CD4-positive, alpha-beta memory T cell (primary cell): Measurements from ENCODE around the gene APC2. TPM values are rescaled to one million over a fixed set of nuclear protein-coding genes. Genes with fewer than 3 reads are reported as not detected.
"Not testable (repeated sequence)": the region's sequence is repeated elsewhere in the genome, so short reads cannot be mapped to it uniquely, and the experiment has no call there.

Experiments used
- CTCF ChIA-PET: fragments of 350-600 bp; sonication (Branson Sonifier 250); formaldehyde crosslinking; loops from one replicate; lab custom pipeline; 2021; ENCODE audit warnings: inconsistent platforms; ENCODE audit not compliant: partially characterized antibody; lab: Charles Lee
- POLR2A ChIA-PET: fragments of 350-600 bp; sonication (Branson Sonifier 250); formaldehyde crosslinking; loops from one replicate; lab custom pipeline; 2021; ENCODE audit not compliant: partially characterized antibody; lab: Charles Lee
- DNase-seq, 5 donors: peaks; one replicate each; pipeline versions ENCODE4 v3.0.0 to v3.0.0-alpha.2; 2020 to 2022; ENCODE audit warnings: mixed read lengths in 1 of 5
- H3K27ac ChIP-seq: one replicate; pipeline ENCODE4 v1.7.0; 2013; ENCODE audit warnings: low read depth, low read length
- H3K27me3 ChIP-seq: 2 replicates; pipeline ENCODE4 v1.7.0; 2013; ENCODE audit warnings: mild to moderate bottlenecking, low read length, moderate library complexity; ENCODE audit not compliant: insufficient read depth
- H3K36me3 ChIP-seq: 2 replicates; pipeline ENCODE4 v1.7.0; 2013; ENCODE audit warnings: mild to moderate bottlenecking, low read length, moderate library complexity; ENCODE audit not compliant: insufficient read depth
- H3K4me1 ChIP-seq: 2 replicates; pipeline ENCODE4 v1.7.0; 2013; ENCODE audit warnings: mild to moderate bottlenecking, low read length, moderate library complexity; ENCODE audit not compliant: insufficient read depth
- H3K4me3 ChIP-seq, 2 donors: one replicate each; pipeline ENCODE4 v1.7.0; 2013; ENCODE audit warnings: low read length in 2 of 2, mild to moderate bottlenecking in 1 of 2
- H3K9me3 ChIP-seq, 2 donors: one replicate each; pipeline ENCODE4 v1.7.0; 2013; ENCODE audit warnings: low read length in 2 of 2, control low read depth in 1 of 2; ENCODE audit not compliant: control insufficient read depth in 1 of 2
- H3K27ac Mint-ChIP-seq, 7 donors: one replicate each; pipeline ENCODE4 v1.8.0; 2020 to 2021; ENCODE audit warnings: mixed read lengths in 7 of 7, mild to moderate bottlenecking in 6 of 7, inconsistent platforms in 3 of 7, moderate library complexity in 3 of 7
- H3K27me3 Mint-ChIP-seq, 2 donors: one replicate each; pipeline ENCODE4 v1.8.0; 2020 to 2021; ENCODE audit warnings: mixed read lengths in 2 of 2
- H3K36me3 Mint-ChIP-seq, 2 donors: one replicate each; pipeline ENCODE4 v1.8.0; 2020 to 2021; ENCODE audit warnings: mixed read lengths in 2 of 2, inconsistent platforms in 1 of 2, mild to moderate bottlenecking in 1 of 2
- H3K4me1 Mint-ChIP-seq, 4 donors: one replicate each; pipeline ENCODE4 v1.8.0; 2020 to 2021; ENCODE audit warnings: mixed read lengths in 4 of 4, mild to moderate bottlenecking in 1 of 4
- H3K4me3 Mint-ChIP-seq, 8 donors: one replicate each; pipeline ENCODE4 v1.8.0; 2020 to 2021; ENCODE audit warnings: mixed read lengths in 8 of 8, mild to moderate bottlenecking in 7 of 8, moderate library complexity in 6 of 8, inconsistent platforms in 3 of 8
- H3K9me3 Mint-ChIP-seq, 8 donors: one replicate each; pipeline ENCODE4 v1.8.0; 2020 to 2021; ENCODE audit warnings: mixed read lengths in 8 of 8, mild to moderate bottlenecking in 5 of 8, inconsistent platforms in 3 of 8, moderate library complexity in 1 of 8
- intact Hi-C: fragments of 100-400 bp; cut with micrococcal nuclease; formaldehyde crosslinking; loops from one replicate; pipeline ENCODE4 v1.15.1; 2023
- polyA plus RNA-seq, 2 donors: library from polyadenylated mRNA; unstranded; fragments of 300-500 nt; fragmentation: Illumina TruSeq; gene quantifications; one replicate each; pipeline ENCODE4 v1.2.3, GENCODE V29; 2021
- total RNA-seq, 2 experiments: library from RNA; stranded (reverse); gene quantifications; one replicate each; pipeline ENCODE4 v1.2.3, GENCODE V29; 2021

APC2 gene
- total and polyA plus RNA-seq, 4 experiments from 2014 or later = not detected

DNA sequence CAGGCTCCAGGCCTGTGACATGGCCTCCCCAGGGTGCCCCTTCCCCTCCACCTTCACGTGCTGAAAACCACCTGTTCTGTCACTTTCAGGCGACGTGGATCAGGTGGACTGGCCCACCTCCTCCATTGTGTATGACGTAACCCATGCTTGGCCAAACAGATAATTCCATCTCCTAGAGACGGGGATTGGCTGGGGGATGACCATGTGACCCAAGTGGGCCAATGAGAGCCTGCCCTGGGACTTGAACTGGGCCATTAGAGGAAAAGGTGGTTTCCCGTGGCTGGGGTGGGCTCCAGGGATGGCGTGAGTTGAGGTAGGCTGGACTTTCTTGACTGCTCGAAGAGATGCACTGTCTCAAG is 66.5 kb downstream of the APC2 start:
- Mint-ChIP-seq H3K36me3 (no peaks in the 10 kb centered on the region), H3K27me3 (peaks cover 0 to 6% of the 10 kb centered on the region in 2 donors), H3K4me3 (no peak overlapping the region), H3K27ac (no peak overlapping the region), H3K4me1 (peaks cover 0 to 7% (median 1%) of the 10 kb centered on the region in 4 donors), H3K9me3 (no peaks in the 10 kb centered on the region)
- peaks cover 13% of the 10 kb centered on the region for H3K4me1 ChIP-seq
- ChIA-PET POLR2A (no interaction called here), CTCF (no interaction called here)
- no peak overlapping the region for H3K27ac ChIP-seq
- intact Hi-C loops = no loop called here
- H3K9me3 ChIP-seq = no peaks in the 10 kb centered on the region
- DNase-seq = no peak
- H3K4me3 ChIP-seq = no peak overlapping the region
- no peaks in the 10 kb centered on the region for H3K36me3 ChIP-seq
- no peaks in the 10 kb centered on the region for H3K27me3 ChIP-seq

GRCh38 chr19:1518471-1518870 is 68.5 kb downstream of the APC2 start:
- Histone ChIP-seq H3K9me3 (no peaks in the 10 kb centered on the region), H3K27me3 (no peaks in the 10 kb centered on the region), H3K27ac (no peak overlapping the region), H3K36me3 (no peaks in the 10 kb centered on the region), H3K4me1 (no peaks in the 10 kb centered on the region), H3K4me3 (no peak overlapping the region)
- DNase-seq = no peak
- H3K27me3 Mint-ChIP-seq = peaks cover 4 to 8% of the 10 kb centered on the region in 2 donors
- H3K4me1 Mint-ChIP-seq = no peaks in the 10 kb centered on the region
- H3K27ac Mint-ChIP-seq = no peak overlapping the region
- ChIA-PET POLR2A (no interaction called here), CTCF (no interaction called here)
- no peak overlapping the region for H3K4me3 Mint-ChIP-seq
- H3K9me3 Mint-ChIP-seq = no peaks in the 10 kb centered on the region
- H3K36me3 Mint-ChIP-seq = no peaks in the 10 kb centered on the region
- intact Hi-C loops = no loop called here

- POLR2A ChIA-PET, intact Hi-C loops, H3K4me1 ChIP-seq, H3K27ac Mint-ChIP-seq, H3K27me3 ChIP-seq, H3K27ac ChIP-seq, DNase-seq, H3K4me3 Mint-ChIP-seq, H3K36me3 ChIP-seq, CTCF ChIA-PET, H3K4me1 Mint-ChIP-seq, H3K9me3 ChIP-seq, H3K9me3 Mint-ChIP-seq, H3K36me3 Mint-ChIP-seq, H3K4me3 ChIP-seq: not testable (repeated sequence)
- peaks cover 10 to 13% of the 10 kb centered on the region in 2 donors for H3K27me3 Mint-ChIP-seq
Measured at GRCh38 chr19:1519802-1520201, 69.9 kb downstream of the APC2 start.

DNA sequence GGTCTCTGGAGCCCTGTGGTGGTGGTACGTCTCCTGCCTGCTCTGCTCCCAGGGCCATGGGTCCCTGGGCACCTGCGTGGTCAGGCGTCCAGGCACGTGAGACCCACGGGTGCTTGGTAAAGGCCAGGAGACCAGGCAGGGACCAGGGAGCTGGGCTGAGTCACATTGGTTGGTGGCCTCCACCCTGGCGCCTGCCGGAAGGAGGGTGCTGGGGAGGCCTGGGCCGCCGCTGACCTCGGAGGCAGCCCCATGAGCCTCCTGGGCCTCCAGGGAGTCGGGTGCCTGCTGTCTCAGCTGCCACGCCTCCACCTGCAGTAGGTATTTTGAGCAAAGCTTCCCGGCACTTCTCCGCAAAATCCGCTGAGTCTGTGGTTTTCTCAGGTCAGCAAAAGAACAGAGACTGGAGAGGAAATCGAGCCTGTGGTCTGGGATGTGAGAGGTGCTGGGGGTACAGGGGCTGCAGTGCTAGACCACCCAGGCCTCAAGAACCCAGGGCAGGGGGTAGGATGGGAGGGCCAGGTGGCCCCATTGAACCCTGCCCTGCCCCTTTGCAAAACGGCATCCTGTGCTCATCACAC is 70.4 kb downstream of the APC2 start:
- Mint-ChIP-seq H3K4me3 (no peak overlapping the region), H3K27me3 (peaks cover 12 to 15% of the 10 kb centered on the region in 2 donors), H3K27ac (no peak overlapping the region), H3K4me1 (peaks cover 0 to 9% (median 6%) of the 10 kb centered on the region in 4 donors), H3K36me3 (no peaks in the 10 kb centered on the region), H3K9me3 (peaks cover 0 to 3% (median 0%) of the 10 kb centered on the region in 8 donors)
- POLR2A ChIA-PET = no interaction called here
- CTCF ChIA-PET = no interaction called here
- Histone ChIP-seq H3K27me3 (peaks cover 10% of the 10 kb centered on the region), H3K27ac (no peak overlapping the region), H3K36me3 (no peaks in the 10 kb centered on the region), H3K4me1 (no peaks in the 10 kb centered on the region), H3K9me3 (no peaks in the 10 kb centered on the region), H3K4me3 (no peak overlapping the region)
- DNase-seq = no peak
- intact Hi-C loops = no loop called here

DNA sequence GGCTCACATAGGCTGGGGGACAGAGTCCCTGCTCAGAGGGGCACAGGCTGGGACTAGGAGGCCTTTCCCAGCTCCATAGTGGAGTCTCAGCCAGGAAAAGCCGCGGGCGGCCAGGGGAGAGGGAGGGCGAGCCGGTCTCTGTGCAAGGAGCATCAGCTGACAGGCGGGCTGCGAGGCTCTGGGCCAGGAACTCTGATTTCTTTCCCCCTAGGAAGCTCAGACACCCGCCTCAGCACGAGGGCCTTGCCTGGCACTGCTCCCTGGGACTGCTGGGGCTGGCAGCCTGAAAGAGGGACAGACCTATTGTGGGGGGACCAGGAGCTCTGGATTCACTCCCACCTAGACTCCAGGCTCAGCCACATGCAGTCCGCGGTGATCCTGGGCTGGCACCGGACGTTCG is 71.7 kb downstream of the APC2 start:
- H3K4me1 Mint-ChIP-seq = peaks cover 0 to 9% (median 6%) of the 10 kb centered on the region in 4 donors
- ChIA-PET POLR2A (no interaction called here), CTCF (no interaction called here)

DNA sequence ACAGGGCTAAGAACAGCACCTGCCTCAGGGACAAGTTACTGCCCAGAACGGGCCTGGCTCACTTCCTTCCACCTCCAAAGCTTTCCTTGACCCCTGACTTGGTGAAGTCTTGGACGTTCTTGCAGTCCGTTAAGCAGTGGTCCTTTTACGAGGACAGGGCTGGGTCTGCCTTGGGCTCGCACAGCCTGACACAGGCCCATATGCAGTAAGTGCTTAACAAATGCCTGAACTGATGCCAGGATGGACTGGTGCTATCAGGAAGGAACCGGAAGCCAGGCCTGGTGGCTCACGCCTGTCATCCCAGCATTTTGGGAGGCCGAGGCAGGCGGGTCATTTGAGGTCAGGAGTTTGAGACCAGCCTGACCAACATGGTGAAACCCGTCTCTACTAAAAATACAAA is 72.1 kb downstream of the APC2 start:
- no peak overlapping the region for H3K27ac Mint-ChIP-seq
- CTCF ChIA-PET = no interaction called here
- Histone ChIP-seq H3K36me3 (no peaks in the 10 kb centered on the region), H3K27ac (no peak overlapping the region), H3K4me1 (no peaks in the 10 kb centered on the region), H3K27me3 (peaks cover 10% of the 10 kb centered on the region), H3K9me3 (no peaks in the 10 kb centered on the region), H3K4me3 (no peak overlapping the region)
- peaks cover 19 to 23% of the 10 kb centered on the region in 2 donors for H3K27me3 Mint-ChIP-seq
- no peak for DNase-seq
- H3K4me3 Mint-ChIP-seq = peak overlapping the region in 1 of 8 donors; percentile 31
- intact Hi-C loops = no loop called here
- H3K9me3 Mint-ChIP-seq = peaks cover 0 to 3% (median 0%) of the 10 kb centered on the region in 8 donors
- H3K4me1 Mint-ChIP-seq = peaks cover 0 to 9% (median 6%) of the 10 kb centered on the region in 4 donors
- POLR2A ChIA-PET = no interaction called here
- no peaks in the 10 kb centered on the region for H3K36me3 Mint-ChIP-seq

More for the DNA sequence above, 71.7 kb downstream of the APC2 start:
- H3K9me3 ChIP-seq = no peaks in the 10 kb centered on the region
- Mint-ChIP-seq H3K4me3 (no peak overlapping the region), H3K9me3 (peaks cover 0 to 3% (median 0%) of the 10 kb centered on the region in 8 donors), H3K36me3 (no peaks in the 10 kb centered on the region), H3K27ac (no peak overlapping the region), H3K27me3 (peaks cover 18 to 22% of the 10 kb centered on the region in 2 donors)
- H3K4me1 ChIP-seq = no peaks in the 10 kb centered on the region
- no peak for DNase-seq
- no peaks in the 10 kb centered on the region for H3K36me3 ChIP-seq
- intact Hi-C loops = no loop called here
- H3K27ac ChIP-seq = no peak overlapping the region
- H3K27me3 ChIP-seq = peaks cover 10% of the 10 kb centered on the region
- H3K4me3 ChIP-seq = no peak overlapping the region

DNA sequence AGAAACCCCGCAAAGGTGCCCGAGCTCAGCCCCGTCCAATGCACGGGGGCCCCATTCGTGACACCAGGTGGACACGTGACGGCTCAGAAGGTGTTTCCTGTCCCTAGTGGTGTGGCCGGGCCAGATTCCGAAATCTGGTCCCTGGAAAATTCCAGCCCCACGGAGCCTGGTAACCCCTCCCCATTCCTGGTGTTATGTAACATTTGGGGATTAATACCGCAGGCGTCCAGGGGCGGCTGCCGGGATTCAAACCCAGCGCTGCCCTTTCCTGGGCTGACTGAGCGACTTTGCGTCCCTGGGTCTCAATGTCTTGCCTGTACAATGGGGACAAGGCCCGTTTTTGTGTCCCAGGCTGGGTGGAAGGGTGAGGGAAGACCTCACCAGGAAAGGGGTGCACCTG is 72.9 kb downstream of the APC2 start:
- Mint-ChIP-seq H3K36me3 (no peaks in the 10 kb centered on the region), H3K4me1 (peaks cover 0 to 9% (median 6%) of the 10 kb centered on the region in 4 donors), H3K27ac (no peak overlapping the region), H3K9me3 (peaks cover 0 to 3% (median 0%) of the 10 kb centered on the region in 8 donors), H3K4me3 (no peak overlapping the region), H3K27me3 (peaks cover 20 to 24% of the 10 kb centered on the region in 2 donors)
- H3K27me3 ChIP-seq = peaks cover 10% of the 10 kb centered on the region
- intact Hi-C loops = no loop called here
- H3K9me3 ChIP-seq = no peaks in the 10 kb centered on the region
- POLR2A ChIA-PET = no interaction called here
- no peak for DNase-seq
- CTCF ChIA-PET = no interaction called here
- H3K4me1 ChIP-seq = no peaks in the 10 kb centered on the region
- no peaks in the 10 kb centered on the region for H3K36me3 ChIP-seq
- H3K27ac ChIP-seq = no peak overlapping the region
- H3K4me3 ChIP-seq = no peak overlapping the region
